ENCODE results near the gene FRG2. TPM values are rescaled to one million over a fixed set of nuclear protein-coding genes. Genes with fewer than 3 reads are reported as not detected.
"Not testable (repeated sequence)": the region's sequence is repeated elsewhere in the genome, so short reads cannot be mapped to it uniquely, and the experiment has no call there.

Gene FRG2
- total RNA-seq, 1 donor from 2014 or later: not detected

GRCh38 chr4:190016369-190017289 lies 10.4 kb downstream of the FRG2 start:
- Mint-ChIP-seq H3K36me3 (ENCODE audit: low read depth) (peaks cover 12% of the 10 kb centered on the region), H3K27ac (ENCODE audit: unreplicated experiment) (no peak overlapping the region), H3K27me3 (ENCODE audit: low read depth) (no peaks in the 10 kb centered on the region), H3K9me3 (peaks cover 3% of the 10 kb centered on the region), H3K4me3 (no peak overlapping the region), H3K4me1 (no peaks in the 10 kb centered on the region)
- no peak for TF ChIP-seq CTCF (conservative IDR thresholded peaks at IDR 0.05)
- no peak for DNase-seq (ENCODE audit: low read depth, low spot score)

- no peak for TF ChIP-seq CTCF (conservative IDR thresholded peaks at IDR 0.05)
- DNase-seq (ENCODE audit: low read depth, low spot score): no peak
- Mint-ChIP-seq H3K4me1 (no peaks in the 10 kb centered on the region), H3K27me3 (ENCODE audit: low read depth) (no peaks in the 10 kb centered on the region), H3K9me3 (peaks cover 3% of the 10 kb centered on the region), H3K4me3 (no peak overlapping the region), H3K36me3 (ENCODE audit: low read depth) (peaks cover 12% of the 10 kb centered on the region), H3K27ac (ENCODE audit: unreplicated experiment) (no peak overlapping the region)
These were observed 11.3 kb downstream of the FRG2 start for GRCh38 chr4:190015538-190016368.

- no peak for DNase-seq (ENCODE audit: low read depth, low spot score)
- Mint-ChIP-seq H3K27ac (ENCODE audit: unreplicated experiment) (no peak overlapping the region), H3K9me3 (peaks cover 3% of the 10 kb centered on the region), H3K4me3 (no peak overlapping the region), H3K4me1 (no peaks in the 10 kb centered on the region), H3K27me3 (ENCODE audit: low read depth) (no peaks in the 10 kb centered on the region), H3K36me3 (ENCODE audit: low read depth) (peaks cover 12% of the 10 kb centered on the region)
- no peak for TF ChIP-seq CTCF (conservative IDR thresholded peaks at IDR 0.05)
These were observed 12.1 kb downstream of the FRG2 start for GRCh38 chr4:190014771-190015537.

GRCh38 chr4:189989941-189990340 lies 37.1 kb downstream of the FRG2 start:
- not testable (repeated sequence) for H3K27ac Mint-ChIP-seq (ENCODE audit: unreplicated experiment); DNase-seq (ENCODE audit: low read depth, low spot score); H3K4me1 Mint-ChIP-seq; H3K36me3 Mint-ChIP-seq (ENCODE audit: low read depth); H3K4me3 Mint-ChIP-seq; H3K27me3 Mint-ChIP-seq (ENCODE audit: low read depth)
- H3K9me3 Mint-ChIP-seq: peaks cover 13% of the 10 kb centered on the region

- Mint-ChIP-seq H3K27me3 (ENCODE audit: low read depth) (peaks cover 1% of the 10 kb centered on the region), H3K4me1 (no peaks in the 10 kb centered on the region), H3K4me3 (no peak overlapping the region), H3K27ac (ENCODE audit: unreplicated experiment) (no peak overlapping the region), H3K9me3 (peaks cover 11% of the 10 kb centered on the region), H3K36me3 (ENCODE audit: low read depth) (peaks cover 4% of the 10 kb centered on the region)
- TF ChIP-seq CTCF (conservative IDR thresholded peaks at IDR 0.05): no peak
- DNase-seq (ENCODE audit: low read depth, low spot score): no peak
These were observed 38.1 kb downstream of the FRG2 start for GRCh38 chr4:189988877-189989431.

GRCh38 chr4:189985651-189986243 lies 41.3 kb downstream of the FRG2 start:
- not testable (repeated sequence) for DNase-seq (ENCODE audit: low read depth, low spot score); H3K9me3 Mint-ChIP-seq; H3K27me3 Mint-ChIP-seq (ENCODE audit: low read depth); H3K4me1 Mint-ChIP-seq; H3K27ac Mint-ChIP-seq (ENCODE audit: unreplicated experiment); H3K4me3 Mint-ChIP-seq; H3K36me3 Mint-ChIP-seq (ENCODE audit: low read depth)

GRCh38 chr4:189984661-189985060 lies 42.4 kb downstream of the FRG2 start:
- not testable (repeated sequence) for H3K4me3 Mint-ChIP-seq; H3K9me3 Mint-ChIP-seq; H3K27ac Mint-ChIP-seq (ENCODE audit: unreplicated experiment); DNase-seq (ENCODE audit: low read depth, low spot score); H3K4me1 Mint-ChIP-seq; H3K27me3 Mint-ChIP-seq (ENCODE audit: low read depth); H3K36me3 Mint-ChIP-seq (ENCODE audit: low read depth)

GRCh38 chr4:189983916-189984526 lies 43.0 kb downstream of the FRG2 start:
- DNase-seq (ENCODE audit: low read depth, low spot score); H3K4me3 Mint-ChIP-seq; H3K27me3 Mint-ChIP-seq (ENCODE audit: low read depth); H3K27ac Mint-ChIP-seq (ENCODE audit: unreplicated experiment); H3K4me1 Mint-ChIP-seq; H3K36me3 Mint-ChIP-seq (ENCODE audit: low read depth); H3K9me3 Mint-ChIP-seq: not testable (repeated sequence)

Data from neural crest cell (in vitro differentiated cells).